ENCODE data around the gene ZMAT3. TPM values are rescaled to one million over a fixed set of nuclear protein-coding genes. Genes with fewer than 3 reads are reported as not detected.

The ZMAT3 gene
- total RNA-seq, 1 donor from 2014 or later = 25.7 TPM

- no peak overlapping the region for H3K27ac Mint-ChIP-seq
- no peaks in the 10 kb centered on the region for H3K36me3 Mint-ChIP-seq
- TF ChIP-seq CTCF (conservative IDR thresholded peaks at IDR 0.05) = no peak
- H3K4me1 Mint-ChIP-seq (ENCODE audit: unreplicated experiment) = peaks cover 4% of the 10 kb centered on the region
- H3K27me3 Mint-ChIP-seq = peaks cover 12% of the 10 kb centered on the region
- no peak for DNase-seq (ENCODE audit: extremely low spot score, unreplicated experiment)
- peaks cover 7% of the 10 kb centered on the region for H3K9me3 Mint-ChIP-seq
- H3K4me3 Mint-ChIP-seq = no peak overlapping the region
Measured at GRCh38 chr3:179105881-179106280, 34.3 kb upstream of the ZMAT3 start.

GRCh38 chr3:179100652-179101051, 29.0 kb upstream of the ZMAT3 start:
- Mint-ChIP-seq H3K9me3 (no peaks in the 10 kb centered on the region), H3K36me3 (no peaks in the 10 kb centered on the region), H3K27me3 (peaks cover 8% of the 10 kb centered on the region), H3K4me3 (no peak overlapping the region), H3K4me1 (ENCODE audit: unreplicated experiment) (peaks cover 4% of the 10 kb centered on the region), H3K27ac (no peak overlapping the region)
- DNase-seq (ENCODE audit: extremely low spot score, unreplicated experiment) = no peak
- TF ChIP-seq CTCF (conservative IDR thresholded peaks at IDR 0.05) = no peak

- Mint-ChIP-seq H3K27ac (no peak overlapping the region), H3K4me3 (no peak overlapping the region), H3K4me1 (ENCODE audit: unreplicated experiment) (no peaks in the 10 kb centered on the region), H3K27me3 (peaks cover 3% of the 10 kb centered on the region), H3K9me3 (no peaks in the 10 kb centered on the region), H3K36me3 (no peaks in the 10 kb centered on the region)
- TF ChIP-seq CTCF (conservative IDR thresholded peaks at IDR 0.05) = no peak
- no peak for DNase-seq (ENCODE audit: extremely low spot score, unreplicated experiment)
Measured at GRCh38 chr3:179098388-179099077, 26.9 kb upstream of the ZMAT3 start.

- Mint-ChIP-seq H3K27ac (no peak overlapping the region), H3K9me3 (no peaks in the 10 kb centered on the region), H3K27me3 (peaks cover 3% of the 10 kb centered on the region), H3K4me1 (ENCODE audit: unreplicated experiment) (no peaks in the 10 kb centered on the region), H3K4me3 (no peak overlapping the region), H3K36me3 (no peaks in the 10 kb centered on the region)
- TF ChIP-seq CTCF (conservative IDR thresholded peaks at IDR 0.05) = no peak
- DNase-seq (ENCODE audit: extremely low spot score, unreplicated experiment) = no peak
Measured at GRCh38 chr3:179093807-179094206, 22.2 kb upstream of the ZMAT3 start.

- TF ChIP-seq CTCF (conservative IDR thresholded peaks at IDR 0.05) = no peak
- Mint-ChIP-seq H3K36me3 (no peaks in the 10 kb centered on the region), H3K4me3 (no peak overlapping the region), H3K4me1 (ENCODE audit: unreplicated experiment) (no peaks in the 10 kb centered on the region), H3K27ac (no peak overlapping the region), H3K9me3 (no peaks in the 10 kb centered on the region), H3K27me3 (no peaks in the 10 kb centered on the region)
- DNase-seq (ENCODE audit: extremely low spot score, unreplicated experiment) = no peak
Measured at GRCh38 chr3:179091113-179091512, 19.5 kb upstream of the ZMAT3 start.

All from type B pancreatic cell (in vitro differentiated cells).